WI38 (cell line): ENCODE data around the gene MME.
"Not testable (repeated sequence)": the region's sequence is repeated elsewhere in the genome, so short reads cannot be mapped to it uniquely, and the experiment has no call there.

Experiments
- H3K4me3 ChIP-seq: 2 replicates; pipeline ENCODE4 v1.5.1; 2011; ENCODE audit warnings: low read depth, mild to moderate bottlenecking, control low read depth, low read length
- TF ChIP-seq, protein P1 (sequence below): IDR thresholded peaks from 2 replicates; pipeline ENCODE4 v1.5.1; 2012; ENCODE audit warnings: low read depth, mild to moderate bottlenecking, control low read depth, low read length

MME gene

DNA sequence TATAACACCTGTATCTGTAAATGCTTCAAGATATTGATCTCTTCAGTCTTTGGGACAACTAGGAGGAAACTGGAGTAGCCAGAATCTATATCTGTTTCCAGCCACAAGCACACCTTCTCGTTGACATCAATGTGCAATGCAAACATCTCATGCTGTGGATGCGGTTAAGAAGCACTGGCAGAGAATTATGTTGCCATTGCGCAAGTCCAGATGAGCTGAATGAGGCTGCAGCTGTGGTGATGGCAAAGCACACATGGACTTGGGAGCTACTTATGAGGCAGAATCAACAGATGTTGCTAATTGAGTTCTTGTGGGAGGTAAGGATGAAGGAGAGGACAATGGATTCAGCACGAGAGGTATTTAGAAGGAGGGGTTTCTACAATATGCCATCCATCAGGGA, 122.5 kb downstream of the MME start:
- H3K4me3 ChIP-seq = no peak overlapping the region
- TF ChIP-seq, protein P1, sequence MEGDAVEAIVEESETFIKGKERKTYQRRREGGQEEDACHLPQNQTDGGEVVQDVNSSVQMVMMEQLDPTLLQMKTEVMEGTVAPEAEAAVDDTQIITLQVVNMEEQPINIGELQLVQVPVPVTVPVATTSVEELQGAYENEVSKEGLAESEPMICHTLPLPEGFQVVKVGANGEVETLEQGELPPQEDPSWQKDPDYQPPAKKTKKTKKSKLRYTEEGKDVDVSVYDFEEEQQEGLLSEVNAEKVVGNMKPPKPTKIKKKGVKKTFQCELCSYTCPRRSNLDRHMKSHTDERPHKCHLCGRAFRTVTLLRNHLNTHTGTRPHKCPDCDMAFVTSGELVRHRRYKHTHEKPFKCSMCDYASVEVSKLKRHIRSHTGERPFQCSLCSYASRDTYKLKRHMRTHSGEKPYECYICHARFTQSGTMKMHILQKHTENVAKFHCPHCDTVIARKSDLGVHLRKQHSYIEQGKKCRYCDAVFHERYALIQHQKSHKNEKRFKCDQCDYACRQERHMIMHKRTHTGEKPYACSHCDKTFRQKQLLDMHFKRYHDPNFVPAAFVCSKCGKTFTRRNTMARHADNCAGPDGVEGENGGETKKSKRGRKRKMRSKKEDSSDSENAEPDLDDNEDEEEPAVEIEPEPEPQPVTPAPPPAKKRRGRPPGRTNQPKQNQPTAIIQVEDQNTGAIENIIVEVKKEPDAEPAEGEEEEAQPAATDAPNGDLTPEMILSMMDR = no peak

DNA sequence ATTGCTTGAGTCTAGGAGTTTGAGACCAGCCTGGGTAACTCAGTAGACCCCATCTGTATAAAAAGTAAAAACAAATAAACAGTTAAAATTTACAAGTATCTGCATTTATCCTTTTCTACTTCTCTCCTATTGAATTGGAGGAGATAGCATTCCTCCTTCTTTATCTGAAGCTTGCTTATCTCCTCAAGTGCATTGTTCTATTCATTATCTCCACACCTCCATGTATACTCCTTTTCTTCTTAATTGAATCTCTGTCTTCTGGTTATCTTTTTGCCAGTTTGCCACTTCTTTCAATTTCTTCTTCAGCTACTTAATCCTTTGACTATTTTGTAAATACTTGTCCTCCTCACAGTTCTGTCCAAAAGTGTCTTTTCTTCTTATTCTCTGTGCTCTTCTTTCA, 124.7 kb downstream of the MME start:
- TF ChIP-seq, protein P1 = no peak

DNA sequence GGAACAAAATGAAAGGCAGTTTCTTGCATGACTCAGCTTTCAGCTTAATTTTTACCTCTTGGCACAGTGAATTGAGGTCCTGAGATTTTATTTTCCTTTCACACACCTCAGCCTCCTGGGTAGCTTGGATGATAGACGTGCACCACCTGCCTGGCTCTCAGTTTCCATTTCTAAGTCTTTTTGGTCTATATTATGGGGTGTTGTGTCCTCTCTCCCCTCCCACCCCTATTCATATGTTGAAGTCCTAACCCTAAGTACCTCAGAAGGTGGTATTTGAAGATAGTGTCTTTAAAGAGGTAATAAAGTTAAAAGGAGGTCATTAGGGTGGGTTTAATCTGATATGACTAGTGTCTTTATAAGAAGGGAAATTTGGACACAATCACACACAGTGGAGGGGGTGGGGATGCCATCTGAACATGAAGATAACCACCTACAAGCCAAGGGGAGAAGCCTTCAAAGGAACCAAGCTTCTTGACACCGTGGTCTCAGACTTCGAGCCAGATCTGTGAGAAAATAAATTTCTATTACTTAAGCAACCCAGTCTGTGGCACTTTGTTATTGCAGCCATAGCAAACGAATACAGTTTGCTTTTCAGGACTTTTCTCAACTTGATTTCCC, 128.2 kb downstream of the MME start:
- no peak overlapping the region for H3K4me3 ChIP-seq
- TF ChIP-seq, protein P1 = no peak

More for the DNA sequence above, 124.7 kb downstream of the MME start:
- no peak overlapping the region for H3K4me3 ChIP-seq

DNA sequence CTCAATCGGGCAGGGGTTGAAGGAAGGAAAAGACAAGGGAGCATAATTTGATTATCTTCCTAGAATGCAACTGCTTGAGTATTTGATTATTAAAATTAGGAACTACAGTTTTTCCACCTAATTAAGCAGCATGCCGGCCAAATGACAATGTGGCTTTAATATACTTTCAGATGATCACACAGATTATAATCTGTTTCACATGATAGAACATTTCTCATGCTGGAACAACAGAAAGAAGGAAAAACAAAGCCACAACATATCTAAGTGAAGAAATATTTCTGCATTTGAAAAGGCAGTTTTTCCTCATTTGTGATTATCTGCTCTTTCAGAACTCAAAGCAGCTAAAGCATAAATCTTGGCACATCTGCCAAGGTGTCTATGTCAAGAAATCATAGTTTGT, 130.6 kb downstream of the MME start:
- H3K4me3 ChIP-seq = no peak overlapping the region
- TF ChIP-seq, protein P1 = no peak

DNA sequence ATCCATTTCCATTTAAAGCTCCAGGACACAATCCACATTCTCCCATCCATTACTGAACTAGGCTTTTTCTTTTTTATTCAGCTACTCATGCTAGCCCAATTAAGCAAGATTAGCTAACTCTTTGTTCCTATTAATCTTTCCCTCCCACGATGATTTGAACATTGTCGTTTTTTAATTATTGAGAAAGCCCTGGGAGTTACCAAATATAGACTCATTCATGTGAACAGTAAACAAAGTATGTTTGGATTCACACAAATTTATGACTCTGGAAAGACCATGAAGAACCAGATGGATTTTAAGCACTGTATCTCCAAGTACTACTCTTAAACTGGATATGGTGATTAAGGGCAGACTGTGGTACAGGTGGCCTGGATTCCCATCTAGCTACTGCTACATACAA, 131.1 kb downstream of the MME start:
- TF ChIP-seq, protein P1 = no peak
- H3K4me3 ChIP-seq = no peak overlapping the region

DNA sequence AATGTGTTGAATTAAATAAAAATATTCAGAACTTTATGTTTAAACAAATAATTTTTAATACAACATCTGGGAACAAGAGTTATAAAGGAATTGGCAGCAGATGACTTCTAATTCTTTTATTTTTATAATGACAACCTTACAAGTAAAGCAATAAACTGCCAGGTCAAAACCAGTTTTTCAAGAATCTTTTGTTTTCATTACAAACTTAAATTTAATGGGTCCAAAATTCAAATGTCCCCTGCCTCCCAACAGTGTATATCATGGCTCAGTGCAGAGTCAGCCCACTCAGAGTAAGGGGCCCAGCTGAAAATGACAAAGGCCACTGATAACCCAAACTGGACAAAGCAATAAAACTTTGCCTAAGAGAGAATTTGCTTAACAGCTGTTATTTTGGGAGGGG, 131.8 kb downstream of the MME start:
- TF ChIP-seq, protein P1 = no peak
- H3K4me3 ChIP-seq = no peak overlapping the region

DNA sequence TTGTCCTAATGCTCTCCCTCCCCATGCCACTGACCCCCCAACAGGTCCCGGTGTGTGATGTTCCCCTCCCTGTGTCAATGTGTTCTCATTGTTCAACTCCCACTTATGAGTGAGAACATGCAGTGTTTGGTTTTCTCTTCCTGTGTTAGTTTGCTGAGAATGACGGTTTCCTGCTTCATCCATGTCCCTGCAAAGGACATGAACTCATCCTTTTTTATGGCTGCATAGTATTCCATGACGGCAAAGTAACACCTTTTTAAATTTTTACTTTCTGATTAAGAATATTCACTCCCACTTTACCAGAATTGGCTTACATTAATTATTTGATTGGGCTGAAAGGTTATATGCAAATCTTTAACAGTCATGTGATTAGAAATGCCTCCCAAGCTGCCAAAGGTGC, 135.9 kb downstream of the MME start:
- not testable (repeated sequence) for H3K4me3 ChIP-seq

DNA sequence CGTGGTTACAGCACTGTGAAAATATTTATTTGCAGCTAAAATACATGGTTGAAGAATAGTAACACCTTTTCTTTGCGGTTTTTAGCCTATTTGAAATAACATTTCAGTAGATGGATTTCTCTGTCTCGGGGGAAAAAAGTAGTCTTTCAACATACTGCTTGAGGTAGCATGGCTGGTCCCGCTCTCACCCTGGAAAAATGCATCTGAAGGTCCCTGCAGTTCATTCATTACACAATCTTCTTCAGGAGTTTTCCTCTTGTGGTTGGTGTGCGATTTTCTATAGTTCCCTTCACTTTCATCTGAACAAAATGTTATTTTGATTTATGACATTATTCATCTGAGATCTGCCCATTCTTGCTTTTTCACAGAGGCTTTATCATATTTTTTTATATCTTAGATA, 137.5 kb downstream of the MME start:
- no peak overlapping the region for H3K4me3 ChIP-seq
- TF ChIP-seq, protein P1 = no peak
